GM23338 (cell line): ENCODE data around the gene INPP4B. TPM values are rescaled to one million over a fixed set of nuclear protein-coding genes. Genes with fewer than 3 reads are reported as not detected.

Experiments
- ATAC-seq: fragments of 200-7000 bp; cut with Tn5 transposase; 3 replicates; pipeline ENCODE4 v1.9.1; 2020
- DNase-seq: peaks from one replicate; pipeline ENCODE4 v3.0.0-alpha.2; 2015; ENCODE audit warnings: low spot score
- H2AFZ ChIP-seq: fragments of 200-600 bp; sonication (generic); 2 replicates; pipeline ENCODE4 v1.8.0; 2016; ENCODE audit warnings: antibody characterized with exemption, mild to moderate bottlenecking, moderate library complexity
- H3F3A ChIP-seq: fragments of 200-600 bp; sonication (generic); replicated peaks from 2 replicates; pipeline ENCODE4 v1.8.0; 2017; ENCODE audit warnings: antibody characterized with exemption, mixed run types, low read depth
- H3K27ac ChIP-seq: fragments of 200-600 bp; sonication (generic); 2 replicates; pipeline ENCODE4 v1.6.1; 2016; ENCODE audit warnings: low read depth
- H3K27me3 ChIP-seq: fragments of 200-600 bp; sonication (generic); 2 replicates; pipeline ENCODE4 v1.8.0; 2016; ENCODE audit warnings: mild to moderate bottlenecking, mixed run types, moderate library complexity; ENCODE audit not compliant: insufficient read depth
- H3K36me3 ChIP-seq: fragments of 200-600 bp; sonication (generic); 2 replicates; pipeline ENCODE4 v1.8.0; 2016; ENCODE audit warnings: mild to moderate bottlenecking; ENCODE audit not compliant: insufficient read depth
- H3K4me1 ChIP-seq: fragments of 200-600 bp; sonication (generic); 2 replicates; pipeline ENCODE4 v1.8.0; 2016; ENCODE audit warnings: mild to moderate bottlenecking, moderate library complexity; ENCODE audit not compliant: insufficient read depth
- H3K4me2 ChIP-seq: fragments of 200-600 bp; sonication (generic); 2 replicates; pipeline ENCODE4 v1.7.1; 2017; ENCODE audit warnings: mixed run types
- H3K4me3 ChIP-seq: fragments of 200-600 bp; sonication (generic); 2 replicates; pipeline ENCODE4 v1.6.1; 2016; ENCODE audit warnings: mixed run types
- H3K79me2 ChIP-seq: fragments of 200-600 bp; sonication (generic); replicated peaks from 2 replicates; pipeline ENCODE4 v1.8.0; 2017; ENCODE audit warnings: mild to moderate bottlenecking; ENCODE audit not compliant: insufficient read depth
- H3K9me2 ChIP-seq: fragments of 200-600 bp; sonication (generic); 2 replicates; pipeline ENCODE4 v1.8.0; 2017; ENCODE audit not compliant: insufficient read depth
- H4K20me1 ChIP-seq: fragments of 200-600 bp; sonication (generic); replicated peaks from 2 replicates; pipeline ENCODE4 v1.8.0; 2017; ENCODE audit warnings: mild to moderate bottlenecking; ENCODE audit not compliant: insufficient read depth
- H3K27ac Mint-ChIP-seq: 2 replicates; pipeline ENCODE4 v1.8.0; 2020; ENCODE audit warnings: inconsistent platforms, mild to moderate bottlenecking, moderate library complexity, mixed read lengths
- H3K27me3 Mint-ChIP-seq: 3 replicates; pipeline ENCODE4 v1.8.0; 2022; ENCODE audit warnings: low read depth, mild to moderate bottlenecking, moderate library complexity, mixed read lengths, inconsistent platforms; ENCODE audit not compliant: insufficient read depth, poor library complexity
- H3K36me3 Mint-ChIP-seq: 3 replicates; pipeline ENCODE4 v1.8.0; 2021; ENCODE audit warnings: low read depth, mild to moderate bottlenecking, inconsistent platforms, moderate library complexity, mixed read lengths
- H3K4me1 Mint-ChIP-seq: 3 replicates; pipeline ENCODE4 v1.8.0; 2020; ENCODE audit warnings: mild to moderate bottlenecking, inconsistent platforms, mixed read lengths
- H3K4me3 Mint-ChIP-seq: 3 replicates; pipeline ENCODE4 v1.8.0; 2021; ENCODE audit warnings: moderate library complexity, mild to moderate bottlenecking, inconsistent platforms, mixed read lengths
- H3K9me3 Mint-ChIP-seq: 3 replicates; pipeline ENCODE4 v1.8.0; 2020; ENCODE audit warnings: moderate library complexity, mild to moderate bottlenecking, inconsistent platforms, mixed read lengths
- CREB1 ChIP-seq: fragments of 250-450 bp; sonication (Bioruptor Pico); IDR thresholded peaks from 2 replicates; pipeline ENCODE4 v1.5.0; 2020; ENCODE audit warnings: low read depth, mild to moderate bottlenecking, moderate library complexity
- EZH2phosphoT487 ChIP-seq: fragments of 200-600 bp; sonication (generic); IDR thresholded peaks from one replicate; pipeline ENCODE4 v1.8.1; 2018; ENCODE audit warnings: antibody characterized with exemption; ENCODE audit not compliant: unreplicated experiment
- JUNB ChIP-seq: IDR thresholded peaks from one replicate; pipeline ENCODE4 v1.6.1; 2016; ENCODE audit warnings: antibody characterized with exemption; ENCODE audit not compliant: unreplicated experiment
- NANOG ChIP-seq: IDR thresholded peaks from 2 replicates; pipeline ENCODE4 v1.6.1; 2016; ENCODE audit warnings: antibody characterized with exemption, borderline replicate concordance
- STAT1 ChIP-seq: IDR thresholded peaks from one replicate; pipeline ENCODE4 v1.6.1; 2016; ENCODE audit warnings: antibody characterized with exemption; ENCODE audit not compliant: unreplicated experiment
- ZNF331 ChIP-seq: fragments of 250-450 bp; sonication (Bioruptor Pico); IDR thresholded peaks from 2 replicates; pipeline ENCODE4 v1.5.0; 2020; ENCODE audit warnings: low read depth, mild to moderate bottlenecking, moderate library complexity
- polyA plus RNA-seq: library from polyadenylated mRNA; unstranded; fragments of >200 nt; fragmentation: Nextera tagmentation; extraction: Ambion mirVana; gene quantifications from 2 replicates; pipeline ENCODE4 v1.2.1, GENCODE V29; 2016
- total RNA-seq: library from RNA; depleted of rRNA; stranded (reverse); fragments of >200 nt; shearing (Covaris generic); gene quantifications from 2 replicates; pipeline ENCODE4 v1.2.3, GENCODE V29; 2014
- TF ChIP-seq, protein P1 (sequence below), 2 experiments: fragments of 200-600 bp in 1 of 2; sonication (generic) in 1 of 2; conservative IDR thresholded peaks; 2 replicates each; pipeline versions ENCODE4 v1.5.1 to v1.6.1; 2016 to 2017; ENCODE audit warnings: antibody characterized with exemption in 2 of 2, low read depth in 2 of 2, mild to moderate bottlenecking in 2 of 2, moderate library complexity in 1 of 2
- TF ChIP-seq, protein P2 (sequence below): IDR thresholded peaks from one replicate; pipeline ENCODE4 v1.6.1; 2018; ENCODE audit warnings: antibody characterized with exemption; ENCODE audit not compliant: unreplicated experiment
- TF ChIP-seq, protein P3 (sequence below): IDR thresholded peaks from 2 replicates; pipeline ENCODE4 v1.6.1; 2016; ENCODE audit warnings: antibody characterized with exemption
- TF ChIP-seq, protein P4 (sequence below): fragments of 250-450 bp; sonication (Bioruptor Pico); IDR thresholded peaks from 2 replicates; pipeline ENCODE4 v1.5.0; 2020; ENCODE audit warnings: mild to moderate bottlenecking, moderate library complexity

INPP4B gene
- total and polyA plus RNA-seq, 2 experiments from 2014 or later, result 0.11 to 0.14 TPM

DNA sequence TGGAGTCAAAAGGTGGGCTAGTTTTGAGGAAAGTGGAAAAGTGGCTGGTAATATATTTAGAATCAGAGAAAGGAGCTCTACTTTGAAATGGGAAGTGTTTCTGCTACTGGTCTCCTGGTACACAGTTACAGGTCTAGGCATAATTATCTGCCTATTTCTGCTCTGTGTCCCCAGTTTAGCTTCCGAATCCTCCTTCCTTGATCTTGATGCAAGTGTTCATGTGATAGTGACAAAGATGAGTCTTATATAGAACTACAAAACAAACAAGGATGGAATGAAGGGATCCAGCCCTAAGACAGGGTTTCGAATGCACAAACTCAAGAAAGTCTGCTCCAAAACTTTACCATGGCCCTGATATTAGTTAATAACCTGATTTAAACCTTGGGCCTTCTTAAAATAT is 580.2 kb downstream of the INPP4B start:
- Histone ChIP-seq H3K27ac (no peak overlapping the region), H3K36me3 (no peaks in the 10 kb centered on the region), H3K4me2 (no peak overlapping the region), H3K27me3 (no peaks in the 10 kb centered on the region), H3K4me3 (no peak overlapping the region), H4K20me1 (no peaks in the 10 kb centered on the region), H3K4me1 (peaks cover 25% of the 10 kb centered on the region), H3F3A (no peaks in the 10 kb centered on the region), H3K9me2 (0 out of 2 replicates have a peak, but pooled peaks cover 8% of the 10 kb centered on the region), H2AFZ (no peak overlapping the region), H3K79me2 (no peaks in the 10 kb centered on the region)
- Mint-ChIP-seq H3K27ac (no peak overlapping the region), H3K27me3 (peaks cover 1% of the 10 kb centered on the region), H3K4me3 (no peak overlapping the region), H3K9me3 (no peaks in the 10 kb centered on the region), H3K4me1 (peaks cover 28% of the 10 kb centered on the region), H3K36me3 (no peaks in the 10 kb centered on the region)
- TF ChIP-seq STAT1, result no peak
- TF ChIP-seq CREB1 (CRISPR knock-in tag), result no peak
- no peak for TF ChIP-seq NANOG
- TF ChIP-seq JUNB, result no peak
- TF ChIP-seq EZH2phosphoT487, result no peak
- TF ChIP-seq, protein P1, sequence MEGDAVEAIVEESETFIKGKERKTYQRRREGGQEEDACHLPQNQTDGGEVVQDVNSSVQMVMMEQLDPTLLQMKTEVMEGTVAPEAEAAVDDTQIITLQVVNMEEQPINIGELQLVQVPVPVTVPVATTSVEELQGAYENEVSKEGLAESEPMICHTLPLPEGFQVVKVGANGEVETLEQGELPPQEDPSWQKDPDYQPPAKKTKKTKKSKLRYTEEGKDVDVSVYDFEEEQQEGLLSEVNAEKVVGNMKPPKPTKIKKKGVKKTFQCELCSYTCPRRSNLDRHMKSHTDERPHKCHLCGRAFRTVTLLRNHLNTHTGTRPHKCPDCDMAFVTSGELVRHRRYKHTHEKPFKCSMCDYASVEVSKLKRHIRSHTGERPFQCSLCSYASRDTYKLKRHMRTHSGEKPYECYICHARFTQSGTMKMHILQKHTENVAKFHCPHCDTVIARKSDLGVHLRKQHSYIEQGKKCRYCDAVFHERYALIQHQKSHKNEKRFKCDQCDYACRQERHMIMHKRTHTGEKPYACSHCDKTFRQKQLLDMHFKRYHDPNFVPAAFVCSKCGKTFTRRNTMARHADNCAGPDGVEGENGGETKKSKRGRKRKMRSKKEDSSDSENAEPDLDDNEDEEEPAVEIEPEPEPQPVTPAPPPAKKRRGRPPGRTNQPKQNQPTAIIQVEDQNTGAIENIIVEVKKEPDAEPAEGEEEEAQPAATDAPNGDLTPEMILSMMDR (conservative IDR thresholded peaks at IDR 0.05; ENCODE audit: low read depth in 2 of 2), result no peak
- TF ChIP-seq, protein P2, sequence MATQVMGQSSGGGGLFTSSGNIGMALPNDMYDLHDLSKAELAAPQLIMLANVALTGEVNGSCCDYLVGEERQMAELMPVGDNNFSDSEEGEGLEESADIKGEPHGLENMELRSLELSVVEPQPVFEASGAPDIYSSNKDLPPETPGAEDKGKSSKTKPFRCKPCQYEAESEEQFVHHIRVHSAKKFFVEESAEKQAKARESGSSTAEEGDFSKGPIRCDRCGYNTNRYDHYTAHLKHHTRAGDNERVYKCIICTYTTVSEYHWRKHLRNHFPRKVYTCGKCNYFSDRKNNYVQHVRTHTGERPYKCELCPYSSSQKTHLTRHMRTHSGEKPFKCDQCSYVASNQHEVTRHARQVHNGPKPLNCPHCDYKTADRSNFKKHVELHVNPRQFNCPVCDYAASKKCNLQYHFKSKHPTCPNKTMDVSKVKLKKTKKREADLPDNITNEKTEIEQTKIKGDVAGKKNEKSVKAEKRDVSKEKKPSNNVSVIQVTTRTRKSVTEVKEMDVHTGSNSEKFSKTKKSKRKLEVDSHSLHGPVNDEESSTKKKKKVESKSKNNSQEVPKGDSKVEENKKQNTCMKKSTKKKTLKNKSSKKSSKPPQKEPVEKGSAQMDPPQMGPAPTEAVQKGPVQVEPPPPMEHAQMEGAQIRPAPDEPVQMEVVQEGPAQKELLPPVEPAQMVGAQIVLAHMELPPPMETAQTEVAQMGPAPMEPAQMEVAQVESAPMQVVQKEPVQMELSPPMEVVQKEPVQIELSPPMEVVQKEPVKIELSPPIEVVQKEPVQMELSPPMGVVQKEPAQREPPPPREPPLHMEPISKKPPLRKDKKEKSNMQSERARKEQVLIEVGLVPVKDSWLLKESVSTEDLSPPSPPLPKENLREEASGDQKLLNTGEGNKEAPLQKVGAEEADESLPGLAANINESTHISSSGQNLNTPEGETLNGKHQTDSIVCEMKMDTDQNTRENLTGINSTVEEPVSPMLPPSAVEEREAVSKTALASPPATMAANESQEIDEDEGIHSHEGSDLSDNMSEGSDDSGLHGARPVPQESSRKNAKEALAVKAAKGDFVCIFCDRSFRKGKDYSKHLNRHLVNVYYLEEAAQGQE, result no peak
- TF ChIP-seq ZNF331 (CRISPR knock-in tag), result no peak
- TF ChIP-seq, protein P3, sequence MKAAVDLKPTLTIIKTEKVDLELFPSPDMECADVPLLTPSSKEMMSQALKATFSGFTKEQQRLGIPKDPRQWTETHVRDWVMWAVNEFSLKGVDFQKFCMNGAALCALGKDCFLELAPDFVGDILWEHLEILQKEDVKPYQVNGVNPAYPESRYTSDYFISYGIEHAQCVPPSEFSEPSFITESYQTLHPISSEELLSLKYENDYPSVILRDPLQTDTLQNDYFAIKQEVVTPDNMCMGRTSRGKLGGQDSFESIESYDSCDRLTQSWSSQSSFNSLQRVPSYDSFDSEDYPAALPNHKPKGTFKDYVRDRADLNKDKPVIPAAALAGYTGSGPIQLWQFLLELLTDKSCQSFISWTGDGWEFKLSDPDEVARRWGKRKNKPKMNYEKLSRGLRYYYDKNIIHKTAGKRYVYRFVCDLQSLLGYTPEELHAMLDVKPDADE, result no peak
- TF ChIP-seq, protein P4, sequence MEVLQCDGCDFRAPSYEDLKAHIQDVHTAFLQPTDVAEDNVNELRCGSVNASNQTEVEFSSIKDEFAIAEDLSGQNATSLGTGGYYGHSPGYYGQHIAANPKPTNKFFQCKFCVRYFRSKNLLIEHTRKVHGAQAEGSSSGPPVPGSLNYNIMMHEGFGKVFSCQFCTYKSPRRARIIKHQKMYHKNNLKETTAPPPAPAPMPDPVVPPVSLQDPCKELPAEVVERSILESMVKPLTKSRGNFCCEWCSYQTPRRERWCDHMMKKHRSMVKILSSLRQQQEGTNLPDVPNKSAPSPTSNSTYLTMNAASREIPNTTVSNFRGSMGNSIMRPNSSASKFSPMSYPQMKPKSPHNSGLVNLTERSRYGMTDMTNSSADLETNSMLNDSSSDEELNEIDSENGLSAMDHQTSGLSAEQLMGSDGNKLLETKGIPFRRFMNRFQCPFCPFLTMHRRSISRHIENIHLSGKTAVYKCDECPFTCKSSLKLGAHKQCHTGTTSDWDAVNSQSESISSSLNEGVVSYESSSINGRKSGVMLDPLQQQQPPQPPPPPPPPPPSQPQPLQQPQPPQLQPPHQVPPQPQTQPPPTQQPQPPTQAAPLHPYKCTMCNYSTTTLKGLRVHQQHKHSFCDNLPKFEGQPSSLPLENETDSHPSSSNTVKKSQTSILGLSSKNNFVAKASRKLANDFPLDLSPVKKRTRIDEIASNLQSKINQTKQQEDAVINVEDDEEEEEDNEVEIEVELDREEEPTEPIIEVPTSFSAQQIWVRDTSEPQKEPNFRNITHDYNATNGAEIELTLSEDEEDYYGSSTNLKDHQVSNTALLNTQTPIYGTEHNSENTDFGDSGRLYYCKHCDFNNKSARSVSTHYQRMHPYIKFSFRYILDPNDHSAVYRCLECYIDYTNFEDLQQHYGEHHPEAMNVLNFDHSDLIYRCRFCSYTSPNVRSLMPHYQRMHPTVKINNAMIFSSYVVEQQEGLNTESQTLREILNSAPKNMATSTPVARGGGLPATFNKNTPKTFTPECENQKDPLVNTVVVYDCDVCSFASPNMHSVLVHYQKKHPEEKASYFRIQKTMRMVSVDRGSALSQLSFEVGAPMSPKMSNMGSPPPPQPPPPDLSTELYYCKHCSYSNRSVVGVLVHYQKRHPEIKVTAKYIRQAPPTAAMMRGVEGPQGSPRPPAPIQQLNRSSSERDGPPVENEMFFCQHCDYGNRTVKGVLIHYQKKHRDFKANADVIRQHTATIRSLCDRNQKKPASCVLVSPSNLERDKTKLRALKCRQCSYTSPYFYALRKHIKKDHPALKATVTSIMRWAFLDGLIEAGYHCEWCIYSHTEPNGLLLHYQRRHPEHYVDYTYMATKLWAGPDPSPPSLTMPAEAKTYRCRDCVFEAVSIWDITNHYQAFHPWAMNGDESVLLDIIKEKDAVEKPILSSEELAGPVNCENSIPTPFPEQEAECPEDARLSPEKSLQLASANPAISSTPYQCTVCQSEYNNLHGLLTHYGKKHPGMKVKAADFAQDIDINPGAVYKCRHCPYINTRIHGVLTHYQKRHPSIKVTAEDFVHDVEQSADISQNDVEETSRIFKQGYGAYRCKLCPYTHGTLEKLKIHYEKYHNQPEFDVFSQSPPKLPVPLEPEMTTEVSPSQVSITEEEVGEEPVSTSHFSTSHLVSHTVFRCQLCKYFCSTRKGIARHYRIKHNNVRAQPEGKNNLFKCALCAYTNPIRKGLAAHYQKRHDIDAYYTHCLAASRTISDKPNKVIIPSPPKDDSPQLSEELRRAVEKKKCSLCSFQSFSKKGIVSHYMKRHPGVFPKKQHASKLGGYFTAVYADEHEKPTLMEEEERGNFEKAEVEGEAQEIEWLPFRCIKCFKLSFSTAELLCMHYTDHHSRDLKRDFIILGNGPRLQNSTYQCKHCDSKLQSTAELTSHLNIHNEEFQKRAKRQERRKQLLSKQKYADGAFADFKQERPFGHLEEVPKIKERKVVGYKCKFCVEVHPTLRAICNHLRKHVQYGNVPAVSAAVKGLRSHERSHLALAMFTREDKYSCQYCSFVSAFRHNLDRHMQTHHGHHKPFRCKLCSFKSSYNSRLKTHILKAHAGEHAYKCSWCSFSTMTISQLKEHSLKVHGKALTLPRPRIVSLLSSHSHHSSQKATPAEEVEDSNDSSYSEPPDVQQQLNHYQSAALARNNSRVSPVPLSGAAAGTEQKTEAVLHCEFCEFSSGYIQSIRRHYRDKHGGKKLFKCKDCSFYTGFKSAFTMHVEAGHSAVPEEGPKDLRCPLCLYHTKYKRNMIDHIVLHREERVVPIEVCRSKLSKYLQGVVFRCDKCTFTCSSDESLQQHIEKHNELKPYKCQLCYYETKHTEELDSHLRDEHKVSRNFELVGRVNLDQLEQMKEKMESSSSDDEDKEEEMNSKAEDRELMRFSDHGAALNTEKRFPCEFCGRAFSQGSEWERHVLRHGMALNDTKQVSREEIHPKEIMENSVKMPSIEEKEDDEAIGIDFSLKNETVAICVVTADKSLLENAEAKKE (CRISPR knock-in tag), result no peak
- ATAC-seq (no peak), DNase-seq (no peak)
